Osteoblast (primary cell): ENCODE measurements around the gene C15orf39. TPM values are rescaled to one million over a fixed set of nuclear protein-coding genes. Genes with fewer than 3 reads are reported as not detected.

ENCODE experiments used
- DNase-seq: peaks from one replicate; pipeline ENCODE4 v3.0.0; 2011; ENCODE audit warnings: low spot score, mixed read lengths; ENCODE audit not compliant: insufficient read length; ENCODE audit errors: missing footprints
- H2AFZ ChIP-seq: 2 replicates; pipeline ENCODE4 v1.6.0; 2011; ENCODE audit warnings: mild to moderate bottlenecking, low read length
- H3K27ac ChIP-seq: 2 replicates; pipeline ENCODE4 v1.5.1; 2011; ENCODE audit warnings: mild to moderate bottlenecking, low read depth, low read length, moderate library complexity
- H3K27me3 ChIP-seq: 2 replicates; pipeline ENCODE4 v1.6.0; 2012; ENCODE audit warnings: mild to moderate bottlenecking, control low read depth, inconsistent platforms, low read length, moderate library complexity; ENCODE audit not compliant: insufficient read depth
- H3K36me3 ChIP-seq: 2 replicates; pipeline ENCODE4 v1.5.1; 2011; ENCODE audit warnings: mild to moderate bottlenecking, low read length, control low read depth, moderate library complexity; ENCODE audit not compliant: insufficient read depth
- H3K4me1 ChIP-seq: 2 replicates; pipeline ENCODE4 v1.5.1; 2011; ENCODE audit warnings: mild to moderate bottlenecking, low read length, control low read depth, moderate library complexity; ENCODE audit not compliant: insufficient read depth
- H3K4me2 ChIP-seq: 2 replicates; pipeline ENCODE4 v1.6.0; 2011; ENCODE audit warnings: mild to moderate bottlenecking, low read length; ENCODE audit not compliant: insufficient read depth
- H3K4me3 ChIP-seq: fragments of 200-600 bp; sonication (generic); 3 replicates; pipeline ENCODE4 v1.5.1; 2012; ENCODE audit warnings: mild to moderate bottlenecking, low read length, inconsistent platforms; ENCODE audit not compliant: insufficient read depth
- H3K79me2 ChIP-seq: 2 replicates; pipeline ENCODE4 v1.6.0; 2012; ENCODE audit warnings: mild to moderate bottlenecking, low read length, control low read depth, inconsistent platforms; ENCODE audit not compliant: insufficient read depth
- H3K9me3 ChIP-seq: 2 replicates; pipeline ENCODE4 v1.5.1; 2011; ENCODE audit warnings: low read depth, low read length, control low read depth
- H4K20me1 ChIP-seq: 2 replicates; pipeline ENCODE4 v1.6.0; 2012; ENCODE audit warnings: mild to moderate bottlenecking, low read length, control low read depth; ENCODE audit not compliant: insufficient read depth
- CTCF ChIP-seq: IDR thresholded peaks from 2 replicates; pipeline ENCODE4 v1.5.1; 2011; ENCODE audit warnings: mild to moderate bottlenecking, low read depth, low read length, moderate library complexity; ENCODE audit errors: extremely low read depth
- total RNA-seq: library from RNA; depleted of rRNA; stranded (reverse); fragments of >200 nt; gene quantifications from 2 replicates; pipeline ENCODE4 v1.2.3, GENCODE V29; 2012

Gene C15orf39
- total RNA-seq, 1 donor, result 6.5 TPM

GRCh38 chr15:75191235-75191634 lies 10.4 kb upstream of the C15orf39 start:
- no peaks in the 10 kb centered on the region for H3K4me1 ChIP-seq
- H3K36me3 ChIP-seq, result no peaks in the 10 kb centered on the region
- no peaks in the 10 kb centered on the region for H3K79me2 ChIP-seq
- no peak overlapping the region for H3K4me2 ChIP-seq
- H3K4me3 ChIP-seq, result no peak overlapping the region
- no peaks in the 10 kb centered on the region for H3K27me3 ChIP-seq
- H3K27ac ChIP-seq, result no peak overlapping the region
- no peak overlapping the region for H2AFZ ChIP-seq
- DNase-seq, result peak; percentile 6
- no peaks in the 10 kb centered on the region for H3K9me3 ChIP-seq
- no peaks in the 10 kb centered on the region for H4K20me1 ChIP-seq
- no peak for TF ChIP-seq CTCF

- H3K4me2 ChIP-seq, result no peak overlapping the region
- H3K79me2 ChIP-seq, result no peaks in the 10 kb centered on the region
- H4K20me1 ChIP-seq, result no peaks in the 10 kb centered on the region
- H3K9me3 ChIP-seq, result no peaks in the 10 kb centered on the region
- H3K27me3 ChIP-seq, result no peaks in the 10 kb centered on the region
- peak; percentile 44 for DNase-seq
- H2AFZ ChIP-seq, result no peak overlapping the region
- no peak overlapping the region for H3K4me3 ChIP-seq
- no peak overlapping the region for H3K27ac ChIP-seq
- no peaks in the 10 kb centered on the region for H3K36me3 ChIP-seq
- H3K4me1 ChIP-seq, result no peaks in the 10 kb centered on the region
- no peak for TF ChIP-seq CTCF
Measured at GRCh38 chr15:75192307-75192706, 9.4 kb upstream of the C15orf39 start.

GRCh38 chr15:75193272-75193671 lies 8.4 kb upstream of the C15orf39 start:
- no peaks in the 10 kb centered on the region for H3K4me1 ChIP-seq
- no peaks in the 10 kb centered on the region for H3K9me3 ChIP-seq
- TF ChIP-seq CTCF, result no peak
- H3K79me2 ChIP-seq, result no peaks in the 10 kb centered on the region
- H3K27me3 ChIP-seq, result no peaks in the 10 kb centered on the region
- no peak overlapping the region for H3K27ac ChIP-seq
- H3K4me2 ChIP-seq, result no peak overlapping the region
- no peak overlapping the region for H3K4me3 ChIP-seq
- no peak overlapping the region for H2AFZ ChIP-seq
- H3K36me3 ChIP-seq, result no peaks in the 10 kb centered on the region
- peak; percentile 42 for DNase-seq
- H4K20me1 ChIP-seq, result no peaks in the 10 kb centered on the region

GRCh38 chr15:75193976-75194375 lies 7.7 kb upstream of the C15orf39 start:
- no peak overlapping the region for H3K4me2 ChIP-seq
- no peak for TF ChIP-seq CTCF
- H3K27me3 ChIP-seq, result no peaks in the 10 kb centered on the region
- H4K20me1 ChIP-seq, result no peaks in the 10 kb centered on the region
- H3K4me1 ChIP-seq, result no peaks in the 10 kb centered on the region
- no peak overlapping the region for H2AFZ ChIP-seq
- H3K79me2 ChIP-seq, result no peaks in the 10 kb centered on the region
- peak; percentile 75 for DNase-seq
- no peaks in the 10 kb centered on the region for H3K9me3 ChIP-seq
- no peak overlapping the region for H3K27ac ChIP-seq
- no peaks in the 10 kb centered on the region for H3K36me3 ChIP-seq
- H3K4me3 ChIP-seq, result no peak overlapping the region
